Left lobe of liver (tissue), 2 donors: ENCODE data around the gene SCO2. TPM values are rescaled to one million over a fixed set of nuclear protein-coding genes. Genes with fewer than 3 reads are reported as not detected.
"Not testable (repeated sequence)": the region's sequence is repeated elsewhere in the genome, so short reads cannot be mapped to it uniquely, and the experiment has no call there.

Experiments used
- ATAC-seq: fragments of 200-7000 bp; cut with Tn5 transposase; one replicate; pipeline ENCODE4 v1.9.1; 2020; ENCODE audit warnings: mild to moderate bottlenecking, moderate library complexity
- DNase-seq: peaks from one replicate; pipeline ENCODE4 v3.0.0-alpha.2; 2020; ENCODE audit warnings: low spot score
- total RNA-seq: library from RNA; stranded (reverse); gene quantifications from one replicate; pipeline ENCODE4 v1.2.1, GENCODE V29; 2021
- donor health status: DM: no; HTN: no; CAD: no; lungs with moderate emphysema.
- donor health status: DM: no; HTN: yes; CAD: no.

Gene SCO2
- total RNA-seq, 1 donor from 2014 or later: not detected

DNA sequence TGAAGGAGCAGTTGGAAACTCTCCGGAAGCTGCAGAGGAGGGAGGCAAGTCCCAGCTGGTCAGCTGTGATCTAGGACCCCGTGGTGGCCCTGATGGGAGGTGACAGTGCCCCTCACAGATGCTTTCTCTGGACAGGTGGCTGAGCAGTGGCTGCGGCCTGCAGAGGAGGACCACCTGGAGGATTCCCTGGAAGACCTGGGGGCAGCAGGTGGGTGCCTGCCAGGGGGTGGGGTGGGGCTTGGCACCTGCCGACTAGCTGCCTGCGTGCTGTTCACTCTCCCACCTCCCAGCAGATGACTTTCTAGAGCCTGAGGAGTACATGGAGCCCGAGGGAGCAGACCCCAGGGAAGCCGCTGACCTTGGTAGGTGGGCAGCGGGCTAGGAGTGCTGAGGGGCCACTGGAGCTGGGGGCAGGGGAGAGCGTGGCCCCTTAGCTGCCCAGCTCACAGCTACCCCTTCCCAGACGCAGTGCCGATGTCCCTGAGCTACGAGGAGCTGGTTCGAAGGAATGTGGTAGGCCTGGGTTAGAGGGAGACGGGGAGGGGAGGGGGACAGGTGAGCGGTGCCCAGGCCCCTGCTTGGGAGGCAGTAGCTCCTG lies 3.1 kb downstream of the SCO2 start:
- no peak for ATAC-seq

DNA sequence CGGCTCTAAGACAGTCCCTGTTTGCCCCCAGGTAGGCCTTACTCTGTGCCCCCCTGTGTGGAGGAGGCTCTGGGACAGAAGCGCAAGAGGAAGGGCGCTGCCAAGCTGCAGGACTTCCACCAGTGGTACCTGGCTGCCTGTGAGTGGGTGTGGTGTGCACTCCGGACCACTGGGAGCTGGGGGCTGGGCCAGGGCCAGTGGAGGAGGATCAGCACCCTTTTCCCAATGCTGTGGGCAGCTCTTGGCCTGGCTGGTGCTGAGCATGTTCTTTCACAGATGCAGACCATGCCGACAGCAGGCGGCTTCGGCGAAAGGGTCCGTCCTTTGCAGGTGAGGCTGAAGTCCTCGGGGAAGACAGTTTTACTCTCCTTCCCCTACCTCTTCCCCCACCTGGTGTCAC lies 3.7 kb downstream of the SCO2 start:
- DNase-seq (no peak), ATAC-seq (no peak)

More for the DNA sequence above, 3.1 kb downstream of the SCO2 start:
- DNase-seq: no peak

DNA sequence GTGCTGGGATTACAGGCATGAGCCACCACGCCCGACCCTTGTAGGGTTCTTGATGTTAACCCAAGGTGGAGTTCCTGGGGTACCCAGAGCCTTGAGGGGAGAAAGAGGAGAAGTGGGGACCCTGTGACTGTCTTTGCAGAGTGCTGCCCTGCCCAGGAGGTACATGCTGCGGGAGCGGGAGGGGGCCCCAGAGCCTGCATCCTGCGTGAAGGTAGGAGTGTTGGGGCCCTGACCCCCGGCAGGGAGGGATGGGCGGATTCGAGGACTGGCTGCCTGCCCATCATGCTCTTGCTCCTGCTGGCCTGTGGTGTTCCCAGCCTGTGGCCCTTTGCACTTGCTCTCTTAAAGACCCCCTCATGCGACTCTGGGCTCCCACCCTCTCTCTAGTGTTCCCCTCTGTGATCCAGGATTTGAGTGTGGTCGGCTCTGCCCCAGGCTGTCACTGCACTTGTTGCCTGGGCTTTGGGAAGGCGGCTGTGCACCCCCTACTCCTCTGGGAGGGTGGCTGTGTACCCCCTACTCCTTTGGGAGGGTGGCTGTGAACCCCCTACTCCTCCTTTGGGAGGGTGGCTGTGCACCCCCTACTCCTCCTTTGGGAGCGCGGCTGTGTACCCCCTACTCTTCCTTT lies 4.5 kb downstream of the SCO2 start:
- DNase-seq (no peak), ATAC-seq (no peak)

DNA sequence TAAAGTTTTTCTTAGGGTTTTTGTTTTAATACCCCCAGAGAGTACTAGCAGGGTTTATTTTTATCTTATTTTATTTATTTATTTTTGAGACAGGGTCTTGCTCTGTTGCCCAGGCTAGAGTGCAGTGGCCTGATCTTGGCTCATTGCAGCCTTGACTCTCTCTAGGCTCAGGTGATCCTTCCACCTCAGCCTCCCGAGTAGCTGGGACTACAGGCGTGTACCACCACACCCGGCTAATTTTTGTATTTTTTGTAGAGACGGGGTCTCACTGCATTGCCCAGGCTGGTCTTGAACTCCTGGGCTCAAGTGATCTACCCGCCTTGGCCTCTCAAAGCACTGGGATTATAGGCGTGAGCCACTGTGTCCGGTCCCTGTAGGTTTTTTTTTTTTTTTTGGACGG lies 5.2 kb downstream of the SCO2 start:
- ATAC-seq, DNase-seq: not testable (repeated sequence)

DNA sequence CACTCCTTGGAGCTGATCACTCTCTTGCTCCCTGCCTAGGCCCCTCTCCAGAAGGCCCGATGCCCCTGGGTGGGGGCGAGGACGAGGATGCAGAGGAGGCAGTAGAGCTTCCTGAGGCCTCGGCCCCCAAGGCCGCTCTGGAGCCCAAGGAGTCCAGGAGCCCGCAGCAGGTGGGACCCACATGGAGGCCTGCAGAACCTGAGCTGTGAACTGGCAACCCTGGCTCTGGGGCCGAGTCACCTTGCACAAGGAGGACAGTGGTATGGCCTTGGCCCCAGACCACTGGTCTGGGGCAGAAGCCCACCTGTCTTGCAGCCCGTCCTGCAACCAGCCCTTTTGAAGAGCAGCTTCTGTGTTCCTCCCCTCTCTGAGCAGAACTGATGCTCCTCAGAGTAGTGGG lies 6.2 kb downstream of the SCO2 start:
- ATAC-seq: no peak
- DNase-seq: no peak

DNA sequence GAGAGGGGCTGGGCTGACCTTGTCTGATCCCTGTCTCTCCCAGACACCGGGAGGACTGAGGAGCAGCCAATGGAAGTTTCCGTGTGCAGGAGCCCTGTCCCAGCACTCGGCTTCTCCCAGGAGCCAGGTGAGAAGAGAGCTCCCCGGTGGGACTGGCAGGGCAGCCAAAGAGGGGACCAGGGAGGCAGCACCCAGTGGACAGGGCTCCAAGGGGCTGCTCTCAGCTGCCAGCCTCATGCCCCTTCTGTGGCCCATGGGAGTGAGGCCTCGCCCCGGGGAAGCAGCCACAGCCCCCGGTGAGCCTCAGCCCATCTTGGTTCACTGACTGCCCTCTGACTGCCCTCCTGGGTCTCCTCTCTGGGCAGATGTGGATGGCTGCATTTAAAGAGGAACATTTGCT lies 6.8 kb downstream of the SCO2 start:
- DNase-seq (no peak), ATAC-seq (no peak)

DNA sequence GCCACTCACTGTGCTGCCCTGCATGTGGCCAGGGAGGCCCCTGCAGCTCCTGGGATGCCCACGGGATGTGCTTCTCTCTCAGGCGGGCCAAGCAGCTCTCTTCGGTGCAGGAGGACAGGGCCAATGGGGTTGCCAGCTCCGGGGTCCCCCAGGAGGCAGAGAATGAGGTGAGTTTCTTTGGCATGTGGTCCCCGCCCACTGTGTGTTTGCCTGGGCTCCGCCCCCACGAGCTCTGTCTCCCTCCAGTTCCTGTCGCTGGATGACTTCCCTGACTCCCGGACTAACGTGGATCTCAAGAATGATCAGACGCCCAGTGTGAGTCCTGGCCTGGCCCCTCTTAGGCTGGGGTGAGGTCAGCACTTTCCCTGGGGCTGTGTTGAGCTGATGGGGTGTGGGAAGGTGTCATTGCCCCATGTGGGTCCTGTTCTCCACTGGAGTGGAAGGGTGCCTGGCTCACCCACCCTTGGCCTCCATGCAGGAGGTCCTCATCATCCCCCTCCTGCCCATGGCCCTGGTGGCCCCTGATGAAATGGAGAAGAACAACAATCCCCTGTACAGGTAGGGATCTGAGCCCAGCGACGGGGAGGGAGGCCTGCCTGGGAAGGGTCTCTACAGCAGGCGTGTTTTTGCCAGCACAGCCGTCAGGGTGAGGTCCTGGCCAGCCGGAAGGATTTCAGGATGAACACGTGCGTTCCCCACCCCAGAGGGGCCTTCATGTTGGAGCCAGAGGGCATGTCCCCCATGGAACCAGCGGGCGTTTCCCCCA lies 7.7 kb downstream of the SCO2 start:
- ATAC-seq (no peak), DNase-seq (no peak)

DNA sequence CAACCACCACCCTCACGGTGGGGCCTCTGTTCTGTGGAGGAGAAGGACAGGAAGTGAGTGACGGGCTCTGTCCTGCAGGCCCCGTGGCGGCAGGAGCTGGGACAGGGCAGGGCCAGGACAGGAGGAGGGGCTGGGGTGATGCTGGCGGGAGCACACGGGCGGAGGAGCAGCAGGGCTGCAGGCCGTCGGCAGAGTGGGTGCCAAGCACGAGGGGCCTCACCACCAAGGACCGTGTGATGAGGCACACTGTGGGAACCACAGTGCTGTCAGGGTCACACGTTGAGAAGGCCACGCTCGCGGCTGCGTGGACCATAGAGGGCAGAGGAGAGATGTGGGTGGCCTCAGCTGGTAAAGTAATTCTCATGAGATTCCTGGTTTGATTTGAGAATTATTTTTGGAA lies 8.5 kb downstream of the SCO2 start:
- DNase-seq (no peak), ATAC-seq (no peak)

DNA sequence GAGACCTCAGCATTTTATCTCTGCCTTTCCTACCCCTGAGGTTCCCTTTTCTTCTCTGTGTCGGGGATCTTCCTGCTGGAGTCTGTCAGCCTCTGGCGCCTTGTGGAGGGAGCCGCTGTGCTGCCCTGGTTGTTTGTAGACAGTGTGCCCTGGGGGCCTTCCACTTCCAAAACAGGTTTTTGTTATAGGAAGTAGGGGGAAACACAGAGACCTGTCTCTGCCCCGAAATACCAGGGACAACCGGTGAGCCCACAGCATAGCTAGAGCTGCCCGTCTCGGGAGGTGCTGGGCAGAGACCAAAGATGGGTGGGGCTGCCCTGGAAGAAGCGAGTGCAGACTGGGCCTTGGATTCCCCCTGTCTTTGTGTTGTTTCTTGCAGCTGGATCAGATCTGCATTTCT lies 9.3 kb downstream of the SCO2 start:
- ATAC-seq: no peak

DNA sequence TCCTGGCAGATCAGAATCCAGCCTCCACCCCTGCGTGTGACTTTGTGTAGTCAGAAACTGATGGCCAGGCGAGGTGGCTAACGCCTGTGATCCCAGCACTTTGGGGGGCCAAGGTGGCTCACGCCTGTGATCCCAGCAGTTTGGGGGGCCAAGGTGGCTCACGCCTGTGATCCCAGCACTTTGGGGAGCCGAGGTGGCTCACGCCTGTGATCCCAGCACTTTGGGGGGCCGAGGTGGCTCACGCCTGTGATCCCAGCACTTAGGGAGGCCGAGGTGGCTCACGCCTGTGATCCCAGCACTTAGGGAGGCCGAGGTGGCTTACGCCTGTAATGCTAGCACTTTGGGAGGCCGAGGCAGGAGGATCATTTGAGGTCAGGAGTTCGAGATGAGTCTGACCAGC lies 12.2 kb downstream of the SCO2 start:
- ATAC-seq (no peak), DNase-seq (no peak)

More for the DNA sequence above, 9.3 kb downstream of the SCO2 start:
- no peak for DNase-seq

DNA sequence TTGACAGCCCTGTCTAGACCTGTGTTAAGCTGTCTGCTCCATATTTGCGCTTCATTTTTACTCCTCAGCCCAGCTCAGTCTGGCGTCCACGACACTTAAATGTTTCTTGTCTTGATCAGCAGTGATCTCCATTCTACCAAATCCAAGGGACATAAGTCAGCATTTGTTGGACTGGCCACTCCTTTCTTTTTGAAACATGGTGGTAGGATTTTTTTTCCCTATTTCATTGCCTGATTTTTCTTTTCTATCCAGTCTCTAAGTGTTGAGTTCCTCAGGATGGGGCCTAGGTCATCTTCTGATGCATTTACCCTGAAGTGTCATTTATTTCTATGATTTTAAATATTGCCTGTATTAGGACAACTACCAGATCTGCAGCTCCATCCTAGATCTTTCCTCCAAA lies 16.5 kb downstream of the SCO2 start:
- no peak for DNase-seq
- ATAC-seq: no peak

DNA sequence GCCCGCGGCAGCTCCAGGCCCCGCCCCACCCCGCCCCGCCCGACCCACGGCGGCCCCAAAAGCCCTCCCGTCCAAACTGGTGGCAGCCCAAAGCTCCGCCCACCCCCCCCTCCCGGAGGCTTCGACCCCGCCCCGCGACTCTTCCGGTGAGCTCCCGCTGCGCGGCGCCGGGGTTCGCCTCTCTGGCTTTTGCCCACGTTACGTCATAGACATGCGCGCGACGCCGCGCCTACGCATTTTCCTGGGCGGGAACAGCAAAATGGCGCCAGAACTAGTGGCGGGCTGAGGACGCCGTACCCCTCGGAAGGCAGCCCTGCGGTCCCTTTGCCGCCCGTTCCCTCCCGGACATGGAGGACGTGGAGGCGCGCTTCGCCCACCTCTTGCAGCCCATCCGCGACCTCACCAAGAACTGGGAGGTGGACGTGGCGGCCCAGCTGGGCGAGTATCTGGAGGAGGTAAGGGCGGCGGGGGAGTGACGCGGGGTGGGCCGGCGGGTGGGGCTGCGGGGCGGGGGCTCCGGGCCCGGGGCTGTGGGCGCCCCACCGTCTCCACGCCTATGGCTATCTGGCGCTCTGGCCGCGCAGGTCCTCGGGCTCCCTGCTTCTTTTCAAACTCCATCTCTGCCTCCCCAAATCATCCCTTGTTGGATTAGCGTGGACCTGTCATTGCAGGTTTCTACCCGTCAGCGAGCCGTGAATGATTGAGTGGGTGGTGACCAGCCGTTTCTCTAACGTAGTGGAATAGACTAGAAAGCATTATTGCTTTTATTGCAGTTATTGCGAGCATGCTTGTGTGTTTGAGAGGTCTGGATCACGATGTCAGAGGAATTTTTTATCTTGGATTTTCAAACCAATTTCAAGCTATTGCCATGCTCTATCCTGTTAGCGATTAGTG lies 17.2 kb downstream of the SCO2 start, which contains the start of gene NCAPH2:
Gene NCAPH2 (plus strand): TSS at position 234 of the 894 bp plus-strand sequence. CDS start 114 bp downstream, at position 348.
- ATAC-seq: peak; percentile 84
- DNase-seq: peak; percentile 97

DNA sequence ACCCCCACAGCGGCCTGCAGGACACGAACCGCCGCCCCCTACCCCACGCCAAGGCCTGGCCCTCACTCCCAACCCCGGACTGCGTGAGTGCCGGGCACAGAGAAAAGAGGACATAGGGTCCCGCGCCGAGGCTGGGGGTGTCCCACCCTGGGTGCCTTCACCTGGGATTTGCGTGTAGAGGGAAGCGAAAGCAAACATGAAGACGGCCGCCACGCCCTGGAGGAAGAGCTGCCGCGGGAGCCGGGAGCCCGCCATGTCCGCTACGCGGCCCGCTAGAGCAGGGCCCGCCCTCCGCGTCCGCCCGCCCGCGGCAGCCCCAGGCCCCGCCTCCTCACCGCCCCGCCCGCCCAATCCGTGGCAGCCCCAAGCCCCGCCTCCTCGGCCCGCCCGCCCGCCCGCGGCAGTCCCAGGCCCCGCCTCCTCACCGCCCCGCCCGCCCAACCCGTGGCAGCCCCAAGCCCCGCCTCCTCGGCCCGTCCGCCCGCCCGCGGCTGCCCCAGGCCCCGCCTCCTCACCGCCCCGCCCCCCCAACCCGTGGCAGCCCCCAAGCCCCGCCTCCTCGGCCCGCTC lies 17.9 kb downstream of the SCO2 start, which contains the start of gene LMF2:
Gene LMF2 (minus strand): TSS at position 282 of the 570 bp plus-strand sequence. CDS start 27 bp downstream, at position 255.
- ATAC-seq (peak; percentile 84), DNase-seq (peak; percentile 92)

DNA sequence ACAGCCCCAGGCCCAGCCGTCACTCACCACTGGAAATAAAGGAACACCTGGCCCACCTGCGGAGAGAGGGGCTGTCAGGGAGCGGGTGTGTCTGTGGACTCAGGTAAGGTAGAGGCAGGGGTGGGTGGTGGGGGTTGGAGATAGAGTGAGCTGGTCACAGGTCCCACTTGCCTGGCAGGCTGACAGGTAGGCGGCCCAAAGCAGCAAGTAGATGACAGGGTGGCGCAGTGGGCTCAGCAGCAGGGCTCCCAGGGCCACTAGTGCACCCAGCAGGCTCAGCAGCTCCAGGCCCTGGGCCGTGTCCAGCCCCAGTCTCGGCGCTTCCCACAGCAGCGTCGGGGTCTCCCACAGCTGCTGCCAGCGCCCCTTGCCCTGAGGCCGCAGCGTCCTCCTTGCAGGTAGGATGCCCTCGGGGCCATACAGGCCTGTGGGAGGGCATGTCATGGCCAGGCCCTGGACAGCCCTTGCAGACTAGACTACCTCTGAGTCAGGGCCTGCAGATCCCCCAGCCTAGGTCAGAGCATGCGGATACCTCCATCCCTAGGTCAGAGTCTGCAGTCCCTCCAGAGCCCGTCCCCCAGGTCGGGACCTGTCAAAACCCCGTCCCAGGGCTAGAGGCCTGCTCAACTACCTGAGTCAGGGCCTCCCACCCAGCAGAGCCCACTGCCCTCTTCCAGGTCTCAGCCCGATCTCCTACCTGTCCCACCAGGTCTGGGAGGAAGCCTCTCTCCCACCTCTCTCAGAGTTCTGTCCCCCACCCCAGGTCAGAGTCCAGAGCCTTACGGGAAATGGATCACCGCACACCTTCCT lies 18.6 kb downstream of the SCO2 start:
- no peak for DNase-seq
- ATAC-seq: peak; percentile 1

DNA sequence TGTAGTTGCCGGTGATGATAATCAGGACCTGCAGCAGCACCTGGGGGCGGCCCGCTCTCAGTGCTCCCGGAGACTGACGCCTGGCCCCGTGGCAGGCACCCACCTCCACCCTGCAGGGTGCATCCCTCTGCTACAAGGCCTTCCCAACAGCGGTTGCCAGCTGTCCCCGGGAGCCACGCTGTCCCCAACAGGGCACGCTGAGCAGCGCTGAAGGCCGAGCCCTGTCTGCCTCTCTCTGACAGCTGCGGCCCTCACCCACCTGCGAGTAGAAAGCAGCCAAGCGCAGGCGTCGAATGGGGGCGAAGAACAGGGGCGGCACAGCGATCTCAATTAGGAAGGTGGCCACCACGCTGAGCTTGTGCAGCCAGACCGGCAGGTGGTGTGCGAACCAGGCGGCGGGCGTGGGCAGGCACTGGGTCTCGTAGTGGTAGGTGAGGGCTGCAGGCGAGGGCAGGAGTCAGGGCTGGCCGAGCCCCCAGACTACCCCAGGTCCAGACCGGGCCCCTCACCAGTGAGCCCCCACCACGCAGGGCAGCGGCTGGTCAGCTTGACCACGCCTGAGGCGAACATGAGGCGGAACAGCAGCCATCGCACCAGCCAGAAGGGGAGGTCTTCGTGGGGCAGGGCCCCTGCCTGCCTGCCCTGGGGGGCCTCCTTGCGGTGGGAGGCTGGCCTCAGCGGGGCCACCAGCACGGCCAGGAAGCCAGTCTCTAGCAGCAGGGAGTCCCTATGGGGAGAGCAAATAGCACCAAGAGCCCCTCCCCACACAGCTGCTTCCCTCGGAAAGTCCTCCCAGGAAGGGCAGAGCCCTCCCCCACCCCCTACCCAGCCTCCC lies 19.4 kb downstream of the SCO2 start:
- ATAC-seq (no peak), DNase-seq (no peak)

DNA sequence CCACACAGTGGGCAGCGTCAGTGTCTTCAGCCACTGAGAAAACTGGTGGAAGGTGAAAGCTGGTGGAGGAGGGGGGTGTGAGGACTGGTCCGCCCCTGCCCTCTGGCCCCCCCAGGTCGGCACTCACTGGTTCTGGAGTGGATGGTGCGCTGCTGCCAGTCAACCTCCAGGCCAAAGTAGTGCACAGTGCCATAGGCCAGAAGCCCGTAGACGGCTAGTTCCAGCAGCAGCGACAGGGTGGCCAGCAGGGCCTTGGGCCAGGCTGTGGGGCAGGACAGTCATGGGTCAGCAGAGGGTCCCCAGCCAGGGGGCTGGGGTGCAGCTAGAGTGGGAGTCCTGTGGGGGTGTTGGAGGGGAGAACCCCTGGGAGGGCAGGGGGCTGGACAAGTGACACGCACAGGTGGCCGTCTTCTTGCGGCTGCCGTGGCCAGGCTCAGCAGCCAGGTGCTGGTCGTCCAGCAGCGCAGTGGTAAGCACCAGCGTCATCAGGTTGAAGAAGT lies 20.1 kb downstream of the SCO2 start:
- DNase-seq (no peak), ATAC-seq (no peak)

DNA sequence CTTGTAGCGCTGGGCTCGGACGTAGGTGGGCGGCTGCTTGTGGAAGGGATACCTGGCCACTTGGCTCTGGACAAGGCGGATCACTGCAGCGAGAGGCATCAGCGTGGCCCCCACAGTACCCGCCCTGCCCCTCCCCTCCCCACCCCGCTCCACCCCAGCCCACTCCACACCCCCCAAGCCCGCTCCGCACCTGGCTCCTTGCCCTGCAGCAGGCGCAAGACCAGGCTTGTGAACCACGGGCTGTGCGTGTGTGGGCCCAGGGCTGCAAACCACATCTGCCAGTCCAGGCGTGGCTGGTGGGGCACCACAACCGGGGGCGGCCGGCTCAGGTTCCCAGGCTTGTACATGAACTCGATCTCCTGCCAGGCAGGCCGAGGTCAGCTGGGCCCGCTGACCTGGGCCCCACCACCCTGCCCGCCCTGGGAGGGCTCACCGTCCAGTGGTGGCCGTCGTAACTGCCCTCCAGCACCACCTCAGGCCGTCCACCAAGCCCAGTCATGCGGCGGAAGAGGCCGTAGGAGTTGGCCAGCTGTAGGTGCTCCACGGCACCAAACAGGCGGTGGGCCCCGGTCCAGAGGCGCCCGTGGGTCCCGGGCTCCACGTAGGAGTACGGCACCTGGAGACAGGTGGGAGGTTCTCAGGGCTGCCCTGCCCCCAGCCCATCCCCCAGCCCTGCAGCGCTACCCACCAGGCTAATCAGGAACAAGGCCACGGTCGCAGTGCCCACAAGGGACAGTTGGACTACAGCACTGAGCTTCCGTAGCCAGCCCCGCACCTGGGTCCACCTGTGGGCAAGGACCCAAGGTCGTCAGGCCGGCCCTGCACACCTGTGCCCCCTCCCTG lies 20.8 kb downstream of the SCO2 start:
- no peak for ATAC-seq
- no peak for DNase-seq
